ENCODE measurements around the gene TXNIP.

TXNIP gene

GRCh38 chr1:145962157-145963102 is 33.9 kb downstream of the TXNIP start:
- DNase-seq, result no peak

GRCh38 chr1:145961425-145962156 is 34.8 kb downstream of the TXNIP start:
- no peak for DNase-seq

GRCh38 chr1:145961109-145961424 is 35.3 kb downstream of the TXNIP start:
- no peak for DNase-seq

GRCh38 chr1:145960468-145961108 is 35.8 kb downstream of the TXNIP start:
- peak; percentile 60 for DNase-seq

- DNase-seq, result no peak
Measured at GRCh38 chr1:145959957-145960467, 36.4 kb downstream of the TXNIP start.

- no peak for DNase-seq
Measured at GRCh38 chr1:145959333-145959732, 37.0 kb downstream of the TXNIP start.

- no peak for DNase-seq
Measured at GRCh38 chr1:145958734-145959133, 37.6 kb downstream of the TXNIP start.

GRCh38 chr1:145957443-145958319 is 38.7 kb downstream of the TXNIP start, which contains the start of gene LIX1L:
TSS of gene LIX1L (minus strand) at chr1:145958017. CDS start at chr1:145957927, 90 bp downstream.
- peak; percentile 97 for DNase-seq

GRCh38 chr1:145956781-145957442 is 39.5 kb downstream of the TXNIP start:
- DNase-seq, result peak; percentile 47

- no peak for DNase-seq
Measured at GRCh38 chr1:145956361-145956760, 40.0 kb downstream of the TXNIP start.

- no peak for DNase-seq
Measured at GRCh38 chr1:145955436-145955835, 40.9 kb downstream of the TXNIP start.

- no peak for DNase-seq
Measured at GRCh38 chr1:145953861-145954260, 42.5 kb downstream of the TXNIP start.

- DNase-seq, result no peak
Measured at GRCh38 chr1:145952903-145953302, 43.5 kb downstream of the TXNIP start.

GRCh38 chr1:145951526-145951925 is 44.9 kb downstream of the TXNIP start:
- DNase-seq, result no peak

GRCh38 chr1:145949219-145949618 is 47.2 kb downstream of the TXNIP start:
- peak; percentile 26 for DNase-seq

GRCh38 chr1:145947551-145947950 is 48.8 kb downstream of the TXNIP start:
- no peak for DNase-seq

- no peak for DNase-seq
Measured at GRCh38 chr1:145946477-145946986, 49.8 kb downstream of the TXNIP start.

GRCh38 chr1:145944532-145944931 is 51.8 kb downstream of the TXNIP start:
- no peak for DNase-seq

- DNase-seq, result no peak
Measured at GRCh38 chr1:145942871-145943270, 53.5 kb downstream of the TXNIP start.
